SIG-M5 treated with dmso at 0.1 percent for 504 hours (cell line): ENCODE data around the gene LRRN2.
"Not testable (repeated sequence)": the region's sequence is repeated elsewhere in the genome, so short reads cannot be mapped to it uniquely, and the experiment has no call there.

ENCODE experiments used
- DNase-seq: peaks from one replicate; lab custom pipeline; 2025; ENCODE audit not compliant: unreplicated experiment; lab: John Stamatoyannopoulos, UW

Gene LRRN2

DNA sequence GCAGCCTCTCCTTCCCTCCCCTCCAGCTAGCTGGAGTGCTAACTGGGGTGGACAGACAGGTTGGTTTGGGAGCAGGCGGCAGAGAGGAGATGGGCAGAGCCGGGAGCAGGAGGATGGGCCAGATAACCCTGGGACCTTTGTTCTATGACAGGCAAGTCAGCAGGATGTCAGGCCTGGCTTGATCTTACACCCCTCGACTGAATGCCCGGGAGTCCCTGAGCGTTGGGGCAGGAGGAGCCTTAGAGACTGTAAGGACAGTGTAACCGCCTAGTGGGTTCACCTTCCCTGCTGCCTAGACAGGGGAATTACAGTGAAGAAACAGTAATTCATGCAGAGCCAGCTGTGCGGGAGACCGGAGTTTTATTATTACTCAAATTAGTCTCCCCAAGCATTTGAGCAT is 109.1 kb downstream of the LRRN2 start:
- DNase-seq = no peak

DNA sequence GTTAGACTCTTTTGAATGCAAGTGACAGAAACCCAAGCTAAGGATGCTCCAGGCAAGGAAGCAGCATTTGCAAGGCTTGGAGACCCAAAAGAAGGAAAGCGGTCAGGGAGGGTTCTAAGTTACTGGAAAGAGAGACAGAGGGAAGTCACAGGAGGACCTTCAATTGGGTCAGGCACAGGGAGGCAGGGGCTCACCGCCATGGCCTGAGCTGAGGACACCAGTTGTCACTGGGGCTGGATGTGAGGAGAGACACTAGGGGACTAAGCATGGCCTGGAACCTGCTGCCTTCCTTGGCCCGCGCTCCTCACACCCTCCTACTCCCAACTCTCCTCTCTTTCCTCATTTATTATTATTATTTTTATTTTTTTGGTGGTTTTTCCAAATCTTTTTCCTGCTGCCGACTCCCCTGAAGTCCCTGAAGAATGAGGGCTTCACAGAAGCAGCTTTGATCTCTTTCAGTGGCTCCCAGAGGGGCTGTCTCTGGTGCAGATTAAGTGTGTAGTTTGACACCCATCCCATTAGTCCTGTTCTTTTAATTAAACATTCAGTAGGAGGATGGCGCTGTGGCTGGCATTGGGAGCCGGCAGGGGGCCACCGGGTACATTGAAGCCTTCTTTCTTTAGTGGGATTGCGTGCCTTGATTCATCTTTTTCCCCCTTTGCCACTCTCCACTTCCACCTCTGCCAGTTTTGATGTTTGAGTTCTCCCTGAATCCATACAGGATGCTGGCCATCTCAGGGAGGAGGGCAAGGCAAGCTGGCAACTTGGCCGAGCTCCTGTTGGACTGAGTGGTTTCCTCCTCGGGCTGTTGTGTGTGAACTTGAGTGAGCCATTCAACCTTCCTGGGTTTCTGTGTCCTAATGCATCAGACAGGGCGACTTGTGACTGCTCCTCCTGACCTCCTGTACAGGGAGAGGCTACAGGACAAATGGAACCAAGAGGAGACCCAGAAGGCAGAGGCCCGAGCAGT is 110.0 kb downstream of the LRRN2 start:
- DNase-seq = no peak

- no peak for DNase-seq
Observed at GRCh38 chr1:204574865-204575163, 110.7 kb downstream of the LRRN2 start.

DNA sequence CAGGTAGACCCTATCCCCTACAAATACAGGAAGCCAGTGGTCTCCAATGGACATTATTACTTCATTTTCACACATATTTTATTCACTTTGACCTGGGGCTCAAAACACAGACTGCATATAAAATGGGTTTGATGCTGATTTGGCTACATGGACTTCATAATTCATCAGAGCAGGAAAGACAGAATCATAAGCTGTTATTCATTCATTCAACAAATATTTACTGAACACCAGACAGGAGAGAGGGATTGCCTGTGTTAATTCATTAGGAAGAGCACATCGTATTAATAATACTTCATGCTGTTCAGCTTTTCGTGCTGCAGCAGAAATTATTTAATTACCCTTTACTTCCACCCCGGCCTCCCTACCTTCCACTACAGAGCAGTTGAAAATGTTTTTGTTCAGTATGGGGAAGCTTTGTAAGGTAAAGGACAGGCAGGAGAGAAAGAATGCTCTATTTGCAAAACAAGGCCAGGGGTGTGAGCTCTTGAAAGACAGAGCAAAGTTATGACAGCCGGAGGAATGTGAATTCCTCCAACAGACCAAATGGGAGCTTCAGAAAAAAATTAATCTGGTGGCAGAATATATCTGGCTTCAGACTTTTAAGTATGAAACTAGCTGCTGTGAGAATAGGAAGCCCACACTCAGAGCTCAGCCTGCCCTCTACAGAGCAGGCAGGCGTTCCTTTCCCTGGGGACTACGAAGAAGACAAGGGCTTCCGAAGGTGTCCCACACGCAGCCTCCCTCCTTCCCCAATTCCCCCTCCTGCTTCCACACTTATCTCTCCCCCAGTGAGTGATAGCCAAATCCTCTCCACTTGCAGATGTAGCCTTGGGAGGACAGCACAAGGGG is 111.3 kb downstream of the LRRN2 start:
- DNase-seq = no peak

DNA sequence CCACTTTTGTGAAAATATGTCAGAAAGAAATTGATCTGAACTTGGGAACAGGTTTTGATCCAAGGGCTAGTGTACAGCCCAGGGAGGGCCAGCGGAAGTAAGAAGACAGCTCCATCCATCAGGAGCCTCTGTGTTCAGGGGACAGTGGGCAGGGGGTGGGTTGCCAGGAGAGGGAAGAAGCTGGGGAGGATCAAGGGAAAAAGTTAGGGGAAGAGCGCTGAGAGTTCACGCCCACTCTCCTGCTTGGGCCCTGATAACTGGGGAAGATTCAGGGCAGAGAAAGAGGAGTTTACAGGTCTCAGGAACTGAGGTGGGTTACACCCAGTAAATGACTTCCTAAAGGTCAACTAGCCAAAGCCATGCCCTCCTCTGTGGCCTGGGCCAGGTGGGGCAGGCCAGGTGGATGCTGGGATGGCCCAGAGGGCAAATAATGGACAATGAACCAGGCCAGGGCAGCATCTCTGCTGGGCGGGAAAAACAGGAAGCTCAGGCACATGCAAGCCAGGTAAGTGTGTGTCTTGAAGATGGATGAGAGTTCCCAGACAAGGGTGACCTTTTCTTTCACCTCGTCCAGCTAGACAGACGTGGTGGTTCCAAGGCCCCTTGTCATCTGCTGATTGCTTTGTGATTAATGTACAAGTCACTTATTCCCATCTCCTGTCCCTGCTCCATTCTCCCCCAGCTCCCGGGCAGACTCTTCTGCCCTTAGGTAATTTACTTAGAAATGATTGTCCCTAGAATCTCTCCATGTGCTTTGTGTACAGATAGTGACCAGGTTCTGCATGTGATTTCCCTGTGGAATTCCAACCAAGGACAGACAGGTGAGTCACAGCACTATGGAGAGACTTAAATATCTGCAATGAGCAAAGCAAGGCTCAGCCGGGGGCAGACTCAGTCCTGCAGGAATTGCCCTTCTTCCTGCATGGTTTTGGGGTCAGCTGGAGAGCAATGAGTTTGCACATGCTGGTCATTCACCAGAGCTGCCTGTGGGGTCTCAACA is 112.3 kb downstream of the LRRN2 start:
- DNase-seq = peak; percentile 60

DNA sequence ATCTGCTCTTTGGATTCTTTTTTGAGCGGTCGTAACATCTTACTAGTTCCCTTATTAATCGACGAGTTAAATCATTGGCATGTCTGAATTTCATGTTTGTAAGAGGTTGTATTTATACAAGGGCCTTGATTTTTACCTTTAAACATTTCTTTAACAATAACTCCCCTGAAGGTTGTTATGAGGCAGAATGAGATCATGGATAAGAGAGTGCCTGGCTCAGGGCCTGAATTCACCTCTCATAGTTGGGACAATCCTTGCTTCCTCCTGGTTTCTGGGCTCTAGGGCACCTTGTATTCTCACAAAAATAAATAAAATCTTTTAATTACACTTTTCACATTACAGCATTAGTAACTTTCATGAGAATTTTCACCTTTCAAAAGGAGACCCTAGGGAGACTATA is 113.9 kb downstream of the LRRN2 start:
- DNase-seq = no peak

DNA sequence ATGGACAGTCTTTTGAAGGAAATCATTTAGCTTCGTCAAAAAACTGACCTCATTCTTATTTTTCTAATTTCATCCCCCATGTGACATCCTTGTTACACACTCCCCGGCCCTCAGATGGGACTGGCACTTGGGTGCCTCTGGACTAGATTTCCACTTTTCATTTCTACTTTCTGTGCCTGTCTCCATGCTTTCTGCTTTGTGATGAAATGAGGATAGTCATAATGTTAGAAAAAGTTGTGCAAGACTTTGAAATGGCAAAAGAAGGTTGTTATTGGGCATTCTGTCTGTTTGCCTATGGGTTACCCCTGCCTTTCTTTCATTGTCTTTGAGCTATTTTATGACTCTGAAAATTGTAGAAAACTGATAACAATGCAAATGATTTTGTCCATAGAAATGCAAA is 114.4 kb downstream of the LRRN2 start:
- peak; percentile 72 for DNase-seq

GRCh38 chr1:204570021-204570420 is 115.5 kb downstream of the LRRN2 start:
- not testable (repeated sequence) for DNase-seq

DNA sequence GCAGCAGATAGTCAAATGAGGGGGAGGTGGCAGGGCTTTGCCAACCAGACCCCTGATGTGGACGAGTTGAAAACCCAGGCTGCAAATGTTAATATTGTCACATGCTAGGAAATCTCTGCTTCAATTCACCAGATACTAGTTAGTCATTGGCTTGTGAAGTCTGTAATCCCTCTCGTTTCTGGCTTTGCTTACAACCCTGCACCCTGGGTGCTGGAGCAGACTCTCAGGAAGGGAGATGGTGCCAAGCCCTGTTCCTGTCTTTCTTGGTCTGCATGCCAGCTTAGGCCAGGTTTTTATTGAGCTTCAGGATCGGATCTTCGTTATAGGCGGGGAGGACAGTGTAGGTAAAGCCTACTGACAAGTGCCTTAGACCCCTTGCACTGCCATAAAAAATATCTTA is 116.1 kb downstream of the LRRN2 start:
- DNase-seq = no peak

DNA sequence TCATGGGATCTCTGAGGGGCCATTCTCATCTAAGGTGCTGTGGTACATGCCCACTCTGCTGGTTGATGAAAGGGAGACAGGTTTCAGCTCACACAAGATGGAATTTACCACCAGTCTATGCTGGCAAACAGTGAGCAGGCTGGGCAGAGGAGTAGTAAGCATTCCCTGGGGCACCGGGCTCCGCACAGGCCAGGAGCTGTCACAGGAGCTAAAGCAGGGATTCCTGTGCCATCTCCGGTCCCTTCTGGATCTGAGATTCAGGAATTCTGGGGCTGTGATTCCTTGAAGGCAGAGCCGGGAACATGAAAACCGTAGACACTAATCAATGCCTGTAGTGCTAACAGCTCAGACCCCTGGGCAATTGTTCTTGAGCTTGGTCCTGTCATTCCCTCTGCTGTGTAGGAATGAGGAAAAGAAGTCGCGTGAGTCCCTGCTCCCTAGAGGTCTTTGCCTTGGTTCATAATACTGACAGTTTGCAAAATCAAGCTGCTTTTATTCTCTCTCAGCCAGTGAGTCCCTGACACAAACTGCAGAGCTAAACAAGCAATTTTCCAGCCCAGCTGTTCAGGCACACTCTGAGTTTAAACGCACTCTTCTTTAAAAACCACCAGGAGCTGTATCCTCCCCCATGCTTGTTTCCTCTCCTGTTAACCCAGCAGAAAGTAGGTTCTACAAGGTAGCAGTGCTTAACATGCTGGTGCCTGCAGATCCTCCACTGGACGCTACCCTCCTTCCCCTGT is 116.8 kb downstream of the LRRN2 start:
- no peak for DNase-seq
